Tibial nerve (tissue), 4 donors: ENCODE data around the gene MAPK13.

ENCODE experiments used
- EP300 ChIP-seq, 2 donors: sonication (generic); formaldehyde crosslinking; IDR thresholded peaks; one replicate each; pipeline ENCODE4 v1.6.1; 2017; ENCODE audit warnings: antibody characterized with exemption in 2 of 2, mild to moderate bottlenecking in 1 of 2
- POLR2A ChIP-seq, 2 donors: fragments of 450-650 bp; IDR thresholded peaks; one replicate each; pipeline ENCODE4 v1.6.1; 2017; ENCODE audit warnings: antibody characterized with exemption in 2 of 2, mild to moderate bottlenecking in 2 of 2, moderate library complexity in 2 of 2
- TF ChIP-seq, protein P1 (sequence below), 5 experiments: fragments of 200-600 bp in 3 of 5; fragments of 450-650 bp in 2 of 5; sonication (generic) in 3 of 5; IDR thresholded peaks; one replicate each; pipeline ENCODE4 v1.5.1; 2016 to 2019; ENCODE audit warnings: antibody characterized with exemption in 5 of 5, mild to moderate bottlenecking in 3 of 5, moderate library complexity in 2 of 5

GRCh38 chr6:36120979-36121786, 9.1 kb upstream of the MAPK13 start:
- TF ChIP-seq, protein P1, sequence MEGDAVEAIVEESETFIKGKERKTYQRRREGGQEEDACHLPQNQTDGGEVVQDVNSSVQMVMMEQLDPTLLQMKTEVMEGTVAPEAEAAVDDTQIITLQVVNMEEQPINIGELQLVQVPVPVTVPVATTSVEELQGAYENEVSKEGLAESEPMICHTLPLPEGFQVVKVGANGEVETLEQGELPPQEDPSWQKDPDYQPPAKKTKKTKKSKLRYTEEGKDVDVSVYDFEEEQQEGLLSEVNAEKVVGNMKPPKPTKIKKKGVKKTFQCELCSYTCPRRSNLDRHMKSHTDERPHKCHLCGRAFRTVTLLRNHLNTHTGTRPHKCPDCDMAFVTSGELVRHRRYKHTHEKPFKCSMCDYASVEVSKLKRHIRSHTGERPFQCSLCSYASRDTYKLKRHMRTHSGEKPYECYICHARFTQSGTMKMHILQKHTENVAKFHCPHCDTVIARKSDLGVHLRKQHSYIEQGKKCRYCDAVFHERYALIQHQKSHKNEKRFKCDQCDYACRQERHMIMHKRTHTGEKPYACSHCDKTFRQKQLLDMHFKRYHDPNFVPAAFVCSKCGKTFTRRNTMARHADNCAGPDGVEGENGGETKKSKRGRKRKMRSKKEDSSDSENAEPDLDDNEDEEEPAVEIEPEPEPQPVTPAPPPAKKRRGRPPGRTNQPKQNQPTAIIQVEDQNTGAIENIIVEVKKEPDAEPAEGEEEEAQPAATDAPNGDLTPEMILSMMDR (IDR thresholded peaks at IDR 0.05): no peak
- TF ChIP-seq EP300 (IDR thresholded peaks at IDR 0.05) (no peak), POLR2A (IDR thresholded peaks at IDR 0.05) (no peak)
